GM18858 (cell line): ENCODE results near the gene CEACAM5.
"Not testable (repeated sequence)": the region's sequence is repeated elsewhere in the genome, so short reads cannot be mapped to it uniquely, and the experiment has no call there.

Experiments
- ATAC-seq: cut with Tn5 transposase; IDR thresholded peaks from one replicate; pipeline ENCODE4 v1.9.1; 2021; ENCODE audit not compliant: unreplicated experiment

Gene CEACAM5

GRCh38 chr19:41700381-41701195 is 7.8 kb upstream of the CEACAM5 start:
- no peak for ATAC-seq

DNA sequence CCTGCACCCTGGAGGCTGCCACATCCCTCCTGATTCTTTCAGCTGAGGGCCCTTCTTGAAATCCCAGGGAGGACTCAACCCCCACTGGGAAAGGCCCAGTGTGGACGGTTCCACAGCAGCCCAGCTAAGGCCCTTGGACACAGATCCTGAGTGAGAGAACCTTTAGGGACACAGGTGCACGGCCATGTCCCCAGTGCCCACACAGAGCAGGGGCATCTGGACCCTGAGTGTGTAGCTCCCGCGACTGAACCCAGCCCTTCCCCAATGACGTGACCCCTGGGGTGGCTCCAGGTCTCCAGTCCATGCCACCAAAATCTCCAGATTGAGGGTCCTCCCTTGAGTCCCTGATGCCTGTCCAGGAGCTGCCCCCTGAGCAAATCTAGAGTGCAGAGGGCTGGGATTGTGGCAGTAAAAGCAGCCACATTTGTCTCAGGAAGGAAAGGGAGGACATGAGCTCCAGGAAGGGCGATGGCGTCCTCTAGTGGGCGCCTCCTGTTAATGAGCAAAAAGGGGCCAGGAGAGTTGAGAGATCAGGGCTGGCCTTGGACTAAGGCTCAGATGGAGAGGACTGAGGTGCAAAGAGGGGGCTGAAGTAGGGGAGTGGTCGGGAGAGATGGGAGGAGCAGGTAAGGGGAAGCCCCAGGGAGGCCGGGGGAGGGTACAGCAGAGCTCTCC is 6.9 kb upstream of the CEACAM5 start:
- ATAC-seq = no peak

DNA sequence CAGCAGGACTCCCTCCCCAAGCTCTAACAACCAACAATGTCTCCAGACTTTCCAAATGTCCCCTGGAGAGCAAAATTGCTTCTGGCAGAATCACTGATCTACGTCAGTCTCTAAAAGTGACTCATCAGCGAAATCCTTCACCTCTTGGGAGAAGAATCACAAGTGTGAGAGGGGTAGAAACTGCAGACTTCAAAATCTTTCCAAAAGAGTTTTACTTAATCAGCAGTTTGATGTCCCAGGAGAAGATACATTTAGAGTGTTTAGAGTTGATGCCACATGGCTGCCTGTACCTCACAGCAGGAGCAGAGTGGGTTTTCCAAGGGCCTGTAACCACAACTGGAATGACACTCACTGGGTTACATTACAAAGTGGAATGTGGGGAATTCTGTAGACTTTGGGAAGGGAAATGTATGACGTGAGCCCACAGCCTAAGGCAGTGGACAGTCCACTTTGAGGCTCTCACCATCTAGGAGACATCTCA is 6.2 kb upstream of the CEACAM5 start:
- no peak for ATAC-seq

- ATAC-seq = no peak
Measured at GRCh38 chr19:41703602-41704293, 4.7 kb upstream of the CEACAM5 start.

- no peak for ATAC-seq
Measured at GRCh38 chr19:41705393-41706174, 2.8 kb upstream of the CEACAM5 start.

DNA sequence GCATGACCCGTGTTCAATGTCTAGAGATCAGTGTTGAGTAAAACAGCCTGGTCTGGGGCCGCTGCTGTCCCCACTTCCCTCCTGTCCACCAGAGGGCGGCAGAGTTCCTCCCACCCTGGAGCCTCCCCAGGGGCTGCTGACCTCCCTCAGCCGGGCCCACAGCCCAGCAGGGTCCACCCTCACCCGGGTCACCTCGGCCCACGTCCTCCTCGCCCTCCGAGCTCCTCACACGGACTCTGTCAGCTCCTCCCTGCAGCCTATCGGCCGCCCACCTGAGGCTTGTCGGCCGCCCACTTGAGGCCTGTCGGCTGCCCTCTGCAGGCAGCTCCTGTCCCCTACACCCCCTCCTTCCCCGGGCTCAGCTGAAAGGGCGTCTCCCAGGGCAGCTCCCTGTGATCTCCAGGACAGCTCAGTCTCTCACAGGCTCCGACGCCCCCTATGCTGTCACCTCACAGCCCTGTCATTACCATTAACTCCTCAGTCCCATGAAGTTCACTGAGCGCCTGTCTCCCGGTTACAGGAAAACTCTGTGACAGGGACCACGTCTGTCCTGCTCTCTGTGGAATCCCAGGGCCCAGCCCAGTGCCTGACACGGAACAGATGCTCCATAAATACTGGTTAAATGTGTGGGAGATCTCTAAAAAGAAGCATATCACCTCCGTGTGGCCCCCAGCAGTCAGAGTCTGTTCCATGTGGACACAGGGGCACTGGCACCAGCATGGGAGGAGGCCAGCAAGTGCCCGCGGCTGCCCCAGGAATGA is 1.5 kb upstream of the CEACAM5 start:
- no peak for ATAC-seq

GRCh38 chr19:41707502-41707812 is 969 bp upstream of the CEACAM5 start:
- ATAC-seq = no peak

- no peak for ATAC-seq
Measured at GRCh38 chr19:41707871-41708371, 505 bp upstream of the CEACAM5 start.

GRCh38 chr19:41709516-41709915 is 1.1 kb downstream of the CEACAM5 start:
- not testable (repeated sequence) for ATAC-seq

DNA sequence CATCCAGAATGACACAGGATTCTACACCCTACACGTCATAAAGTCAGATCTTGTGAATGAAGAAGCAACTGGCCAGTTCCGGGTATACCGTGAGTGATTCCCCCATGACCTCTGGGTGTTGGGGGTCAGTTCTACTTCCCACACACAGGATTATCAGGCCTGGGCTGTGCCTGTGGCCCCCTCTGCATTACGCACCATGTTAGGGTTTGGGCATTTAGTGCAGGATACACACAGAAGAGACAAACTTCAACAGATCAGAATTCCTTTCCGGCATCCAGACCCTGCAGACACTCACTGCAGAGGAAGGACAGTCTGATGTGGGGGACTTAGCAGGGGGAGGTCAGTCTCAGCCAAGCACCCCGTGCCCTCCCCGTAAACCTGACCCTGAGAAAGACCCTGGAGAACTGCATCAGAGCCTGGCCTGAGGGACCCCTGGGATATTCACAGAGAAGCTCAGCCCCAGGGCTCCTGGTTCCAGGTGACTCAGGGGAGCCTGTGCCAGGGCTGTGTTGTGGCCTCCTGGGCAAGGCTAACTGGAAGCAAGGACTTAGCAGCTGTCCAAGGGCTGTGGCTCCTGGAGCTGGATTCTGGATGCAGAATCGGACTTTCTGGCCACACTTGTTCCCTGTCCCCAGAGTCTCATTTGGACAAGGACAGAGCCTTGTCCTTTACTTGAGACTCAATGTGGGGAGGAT is 1.7 kb downstream of the CEACAM5 start:
- no peak for ATAC-seq

GRCh38 chr19:41711376-41712261 is 3.2 kb downstream of the CEACAM5 start:
- ATAC-seq = no peak

DNA sequence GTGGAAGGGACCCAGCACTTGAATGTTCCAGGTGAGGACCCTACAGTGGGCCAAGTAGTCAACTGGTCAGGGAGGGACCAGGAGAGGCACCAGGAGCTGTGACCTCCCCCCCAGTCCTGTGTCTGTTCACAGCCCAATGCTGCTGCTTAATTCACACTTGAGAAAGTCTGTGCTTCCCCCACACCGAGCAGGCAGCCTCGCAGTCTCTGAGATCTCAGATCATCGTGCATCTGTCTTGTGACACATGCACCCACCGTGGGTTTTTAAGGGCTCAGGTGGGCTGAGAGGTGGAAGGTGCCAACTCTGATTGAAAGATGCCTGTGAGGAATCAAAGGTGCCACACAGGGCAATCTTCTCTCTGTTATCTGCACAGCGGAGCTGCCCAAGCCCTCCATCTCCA is 6.2 kb downstream of the CEACAM5 start:
- ATAC-seq = no peak

DNA sequence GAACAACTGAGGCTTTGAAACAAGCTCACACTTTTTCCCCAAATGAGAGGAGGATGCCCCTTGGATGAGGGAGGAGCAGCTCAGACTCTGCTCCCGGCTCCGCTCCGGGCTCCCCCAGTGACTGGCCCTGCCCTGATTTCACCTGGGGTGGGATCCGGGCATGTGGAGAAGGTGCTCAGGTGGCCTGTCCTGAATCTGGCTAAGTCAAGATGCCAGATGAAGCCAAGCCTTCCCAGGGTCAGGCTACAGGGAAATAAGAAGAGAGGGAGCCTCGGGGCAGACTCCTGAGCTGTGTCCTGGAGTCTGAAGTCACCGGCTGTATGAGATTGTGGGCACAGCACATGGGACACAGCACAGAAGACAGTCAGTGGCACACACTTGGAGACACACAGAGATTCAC is 10.3 kb downstream of the CEACAM5 start:
- ATAC-seq = no peak

DNA sequence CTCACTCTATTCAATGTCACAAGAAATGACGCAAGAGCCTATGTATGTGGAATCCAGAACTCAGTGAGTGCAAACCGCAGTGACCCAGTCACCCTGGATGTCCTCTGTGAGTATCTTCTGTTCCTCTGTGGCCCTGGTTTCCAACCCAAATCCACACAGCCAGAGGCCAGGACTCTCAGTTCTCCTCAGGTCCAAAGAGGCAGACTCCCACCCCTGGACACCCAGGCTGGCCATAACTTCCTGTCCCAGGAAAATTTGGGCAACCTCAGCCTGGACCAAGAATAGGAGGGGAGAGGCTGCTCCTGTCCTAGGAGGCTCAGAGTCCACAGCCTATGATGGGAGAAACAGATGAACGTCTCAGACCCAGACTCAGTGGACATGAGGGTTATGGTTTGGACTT is 11.7 kb downstream of the CEACAM5 start:
- no peak for ATAC-seq

DNA sequence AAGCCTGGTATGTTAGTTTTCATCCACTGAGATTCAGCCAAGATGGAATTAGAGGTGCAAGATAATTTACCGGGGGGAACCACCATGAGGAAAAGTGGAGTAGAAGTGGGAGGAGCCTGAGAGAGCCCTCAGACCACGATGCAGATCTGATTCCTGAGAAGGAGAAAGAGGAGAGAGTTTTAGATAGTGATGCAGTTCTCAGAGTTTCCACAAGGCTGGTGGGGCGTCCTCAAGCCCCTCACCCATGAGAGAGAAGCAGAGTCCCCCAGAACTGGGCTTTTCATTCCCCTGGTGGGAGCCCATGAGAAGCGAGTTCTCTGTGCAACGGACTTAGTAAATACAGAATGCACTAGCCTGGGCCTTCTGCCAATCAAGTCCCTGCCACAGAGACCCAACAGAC is 18.1 kb downstream of the CEACAM5 start:
- ATAC-seq = no peak

DNA sequence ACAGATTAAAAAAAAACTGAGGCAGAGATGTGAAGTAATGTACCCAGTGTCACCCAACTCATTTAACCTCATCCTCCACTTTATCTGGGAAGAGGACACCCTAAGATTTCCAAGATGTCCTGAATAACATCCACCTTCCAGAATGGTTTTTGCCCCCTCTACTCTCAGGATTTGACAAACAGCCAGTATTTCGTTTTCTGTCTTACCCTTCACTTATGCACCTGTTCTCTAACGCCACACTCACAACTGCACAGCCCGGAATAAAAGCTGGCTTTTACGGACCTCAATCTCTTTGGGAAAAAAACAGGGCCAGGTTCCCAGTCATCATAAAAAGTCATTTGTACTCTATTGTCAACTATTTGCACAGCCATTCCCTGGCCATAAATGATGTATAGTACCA is 25.7 kb downstream of the CEACAM5 start:
- no peak for ATAC-seq

DNA sequence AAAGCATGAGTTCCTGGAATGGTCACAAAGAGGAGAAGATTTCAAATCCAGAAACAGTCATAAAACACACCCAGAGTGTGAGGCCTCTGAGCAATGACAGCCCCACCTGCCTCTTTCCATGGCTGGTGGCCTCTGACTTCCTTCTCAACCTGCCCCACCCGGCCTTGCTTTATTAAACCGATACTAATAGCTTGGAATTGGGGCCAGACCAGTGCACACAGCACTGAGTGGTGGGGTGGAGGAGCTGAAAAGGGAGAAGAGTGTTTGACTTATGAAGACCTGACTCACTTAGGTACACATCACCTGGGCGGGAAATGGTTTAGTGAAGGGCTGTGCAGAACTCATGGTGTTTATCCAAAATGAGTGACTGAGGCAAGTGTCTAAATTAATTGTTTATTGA is 26.2 kb downstream of the CEACAM5 start:
- no peak for ATAC-seq

- ATAC-seq = no peak
Measured at GRCh38 chr19:41735071-41735600, 26.7 kb downstream of the CEACAM5 start.
